NCI-H345 treated with DMSO at 0.1 percent for 48 hours (cell line): ENCODE data around the gene WWP2.
"Not testable (repeated sequence)": the region's sequence is repeated elsewhere in the genome, so short reads cannot be mapped to it uniquely, and the experiment has no call there.

ENCODE experiments used
- DNase-seq: peaks from one replicate; lab custom pipeline; 2025; ENCODE audit not compliant: unreplicated experiment; lab: John Stamatoyannopoulos, UW

The WWP2 gene

GRCh38 chr16:69939821-69940585 lies 177.9 kb downstream of the WWP2 start:
- DNase-seq = no peak

- no peak for DNase-seq
These were observed 178.5 kb downstream of the WWP2 start for GRCh38 chr16:69940676-69941075.

GRCh38 chr16:69941251-69942098 lies 179.3 kb downstream of the WWP2 start:
- no peak for DNase-seq

GRCh38 chr16:69942099-69942491 lies 180.0 kb downstream of the WWP2 start:
- no peak for DNase-seq

GRCh38 chr16:69942627-69943170 lies 180.6 kb downstream of the WWP2 start:
- no peak for DNase-seq

GRCh38 chr16:69943241-69944036 lies 181.3 kb downstream of the WWP2 start:
- not testable (repeated sequence) for DNase-seq

GRCh38 chr16:69950411-69950810 lies 188.3 kb downstream of the WWP2 start:
- DNase-seq = not testable (repeated sequence)

GRCh38 chr16:69951017-69951671 lies 189.0 kb downstream of the WWP2 start, which contains the start of gene CLEC18A:
Gene CLEC18A (plus strand): TSS chr16:69951334. CDS start chr16:69951367, 33 bp downstream.
- DNase-seq = not testable (repeated sequence)

- DNase-seq = not testable (repeated sequence)
These were observed 189.5 kb downstream of the WWP2 start for GRCh38 chr16:69951672-69952031.

GRCh38 chr16:69952116-69952515 lies 190.0 kb downstream of the WWP2 start:
- DNase-seq = not testable (repeated sequence)

- DNase-seq = not testable (repeated sequence)
These were observed 190.6 kb downstream of the WWP2 start for GRCh38 chr16:69952572-69953355.

GRCh38 chr16:69954241-69954640 lies 192.1 kb downstream of the WWP2 start:
- DNase-seq = not testable (repeated sequence)

GRCh38 chr16:69963312-69963711 lies 201.2 kb downstream of the WWP2 start:
- DNase-seq = not testable (repeated sequence)

GRCh38 chr16:69964960-69965660 lies 203.0 kb downstream of the WWP2 start:
- DNase-seq = not testable (repeated sequence)

- DNase-seq = not testable (repeated sequence)
These were observed 203.5 kb downstream of the WWP2 start for GRCh38 chr16:69965661-69966054.

GRCh38 chr16:69967688-69968087 lies 205.6 kb downstream of the WWP2 start:
- not testable (repeated sequence) for DNase-seq

GRCh38 chr16:69968125-69968524 lies 206.0 kb downstream of the WWP2 start:
- DNase-seq = not testable (repeated sequence)

- not testable (repeated sequence) for DNase-seq
These were observed 207.5 kb downstream of the WWP2 start for GRCh38 chr16:69969657-69970056.

- not testable (repeated sequence) for DNase-seq
These were observed 210.0 kb downstream of the WWP2 start for GRCh38 chr16:69972120-69972519.
